Measurements from ENCODE around the gene RANBP2.

The RANBP2 gene

GRCh38 chr2:108786008-108786353 lies 66.7 kb downstream of the RANBP2 start:
- DNase-seq, result no peak

GRCh38 chr2:108786354-108787215 lies 67.3 kb downstream of the RANBP2 start, which contains the start of gene CCDC138:
Gene CCDC138, plus strand, starts transcription at chr2:108786771. Its CDS starts 52 bp downstream, at chr2:108786823.
- DNase-seq, result peak; percentile 79 to 81

- DNase-seq, result no peak
Observed at GRCh38 chr2:108787216-108787541, 67.9 kb downstream of the RANBP2 start.

- no peak for DNase-seq
Observed at GRCh38 chr2:108803045-108803736, 83.9 kb downstream of the RANBP2 start.

- DNase-seq, result no peak
Observed at GRCh38 chr2:108805032-108805431, 85.8 kb downstream of the RANBP2 start.

- DNase-seq, result no peak
Observed at GRCh38 chr2:108805782-108806181, 86.5 kb downstream of the RANBP2 start.

GRCh38 chr2:108806371-108807113 lies 87.3 kb downstream of the RANBP2 start:
- DNase-seq, result no peak

GRCh38 chr2:108809936-108810335 lies 90.7 kb downstream of the RANBP2 start:
- DNase-seq, result no peak

- no peak for DNase-seq
Observed at GRCh38 chr2:108810993-108811957, 92.0 kb downstream of the RANBP2 start.

GRCh38 chr2:108813732-108814131 lies 94.5 kb downstream of the RANBP2 start:
- peak in 1 of 2 experiments; percentile 2 for DNase-seq

- no peak for DNase-seq
Observed at GRCh38 chr2:108820482-108820881, 101.2 kb downstream of the RANBP2 start.

GRCh38 chr2:108823286-108823685 lies 104.0 kb downstream of the RANBP2 start:
- no peak for DNase-seq

GRCh38 chr2:108824316-108825070 lies 105.2 kb downstream of the RANBP2 start:
- DNase-seq, result no peak

GRCh38 chr2:108825254-108825653 lies 106.0 kb downstream of the RANBP2 start:
- DNase-seq, result no peak

- no peak for DNase-seq
Observed at GRCh38 chr2:108825736-108826135, 106.5 kb downstream of the RANBP2 start.

GRCh38 chr2:108829578-108830310 lies 110.5 kb downstream of the RANBP2 start:
- DNase-seq, result no peak

GRCh38 chr2:108833219-108833618 lies 113.9 kb downstream of the RANBP2 start:
- DNase-seq, result no peak

GRCh38 chr2:108834620-108835019 lies 115.3 kb downstream of the RANBP2 start:
- no peak for DNase-seq

- DNase-seq, result no peak
Observed at GRCh38 chr2:108835040-108835439, 115.8 kb downstream of the RANBP2 start.
